KOPT-K1 (cell line): ENCODE results near the gene DIP2C.

ENCODE experiments used
- H3K27ac ChIP-seq: fragments of 200-600 bp; sonication (generic); 2 replicates; pipeline ENCODE4 v1.5.1; 2016; ENCODE audit warnings: antibody characterized with exemption, mild to moderate bottlenecking, low read depth, low read length; ENCODE audit not compliant: poor library complexity, severe bottlenecking
- H3K36me3 ChIP-seq: fragments of 200-600 bp; sonication (generic); 2 replicates; pipeline ENCODE4 v1.5.1; 2017; ENCODE audit warnings: antibody characterized with exemption, mild to moderate bottlenecking, low read length, moderate library complexity; ENCODE audit not compliant: insufficient read depth
- H3K9me3 ChIP-seq: fragments of 200-600 bp; sonication (generic); 2 replicates; pipeline ENCODE4 v1.5.1; 2017; ENCODE audit warnings: antibody characterized with exemption, low read length, mild to moderate bottlenecking; ENCODE audit not compliant: insufficient read depth, poor library complexity, severe bottlenecking

The DIP2C gene

GRCh38 chr10:232878-233277, 456.6 kb downstream of the DIP2C start:
- Histone ChIP-seq H3K27ac (no peak overlapping the region), H3K36me3 (0 out of 2 replicates have a peak, but pooled peaks cover 12% of the 10 kb centered on the region), H3K9me3 (no peaks in the 10 kb centered on the region)

GRCh38 chr10:232061-232460, 457.4 kb downstream of the DIP2C start:
- no peaks in the 10 kb centered on the region for H3K9me3 ChIP-seq
- H3K36me3 ChIP-seq = 0 out of 2 replicates have a peak, but pooled peaks cover 4% of the 10 kb centered on the region
- no peak overlapping the region for H3K27ac ChIP-seq

GRCh38 chr10:230758-231157, 458.7 kb downstream of the DIP2C start:
- 0 out of 2 replicates have a peak, but pooled peaks cover 4% of the 10 kb centered on the region for H3K36me3 ChIP-seq
- no peaks in the 10 kb centered on the region for H3K9me3 ChIP-seq
- no peak overlapping the region for H3K27ac ChIP-seq

- H3K36me3 ChIP-seq = no peaks in the 10 kb centered on the region
- no peaks in the 10 kb centered on the region for H3K9me3 ChIP-seq
- H3K27ac ChIP-seq = no peak overlapping the region
These were observed 461.1 kb downstream of the DIP2C start for GRCh38 chr10:228366-228765.

- no peaks in the 10 kb centered on the region for H3K36me3 ChIP-seq
- no peak overlapping the region for H3K27ac ChIP-seq
- H3K9me3 ChIP-seq = no peaks in the 10 kb centered on the region
These were observed 462.5 kb downstream of the DIP2C start for GRCh38 chr10:227014-227413.

- H3K27ac ChIP-seq = no peak overlapping the region
- no peaks in the 10 kb centered on the region for H3K36me3 ChIP-seq
- H3K9me3 ChIP-seq = no peaks in the 10 kb centered on the region
These were observed 463.4 kb downstream of the DIP2C start for GRCh38 chr10:226018-226417.

- H3K27ac ChIP-seq = no peak overlapping the region
- no peaks in the 10 kb centered on the region for H3K9me3 ChIP-seq
- 0 out of 2 replicates have a peak, but pooled peaks cover 3% of the 10 kb centered on the region for H3K36me3 ChIP-seq
These were observed 464.9 kb downstream of the DIP2C start for GRCh38 chr10:224571-224970.
